Stimulated activated CD4-positive, alpha-beta T cell treated with anti-CD3 and anti-CD28 coated beads, Interleukin-1b, Interleukin-23, amount 100 ng/mL, for 24 hours (primary cell): ENCODE results near the gene MRPL55.
A peak's percentile ranks its signal among the peaks of the same experiment; 100 is the strongest.

ENCODE experiments used
- DNase-seq, 4 experiments: peaks; one replicate each; pipeline ENCODE4 v3.0.0-alpha.2; 2020; ENCODE audit warnings: low read depth in 4 of 4, low spot score in 1 of 4

MRPL55 gene

DNA sequence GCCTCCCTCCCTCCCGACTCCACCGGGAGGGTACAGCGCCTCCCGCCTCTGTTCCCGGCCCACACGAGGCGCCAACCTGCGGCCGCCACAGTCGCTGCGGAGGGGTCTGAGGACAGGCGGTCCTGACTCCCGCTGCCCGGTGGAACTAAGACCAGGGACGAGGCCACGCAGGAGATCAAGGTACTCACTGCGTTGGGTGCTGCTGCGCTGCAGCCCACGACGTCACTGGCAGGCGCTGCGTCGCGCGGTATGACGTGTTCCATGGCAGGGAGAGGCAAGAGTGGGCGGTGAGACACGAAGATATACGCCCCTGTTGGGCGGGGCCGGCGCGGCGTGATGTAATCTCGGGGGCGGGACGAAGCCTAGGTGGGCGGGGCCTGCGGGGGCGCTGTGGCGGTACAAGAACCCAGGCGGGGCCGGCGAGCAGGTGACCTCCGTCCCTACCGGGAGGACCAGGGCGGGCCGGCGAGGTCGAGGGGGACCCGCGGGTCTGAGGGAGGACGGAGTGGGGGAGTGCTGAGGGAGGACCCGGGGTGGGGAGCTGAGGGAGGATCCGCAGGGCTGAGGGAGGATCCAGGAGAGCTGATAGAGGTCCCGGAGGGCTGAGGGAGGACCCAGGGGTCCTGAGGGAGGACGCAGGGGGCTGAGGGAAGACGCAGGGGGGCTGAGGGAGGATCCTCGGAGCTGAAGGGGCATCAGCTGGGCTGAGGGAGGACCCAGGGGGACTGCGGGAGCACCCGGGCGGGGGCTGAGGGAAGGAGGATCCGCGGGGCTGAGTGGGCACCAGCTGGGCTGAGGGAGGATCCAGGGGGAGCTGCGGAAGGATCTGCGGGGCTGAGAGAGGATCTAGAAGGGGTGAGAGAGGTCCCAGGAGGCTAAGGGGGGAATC is at the start of gene MRPL55:
MRPL55 (minus strand) TSS at position 227 of the 889 bp plus-strand sequence. CDS start 1,039 bp downstream, outside the sequence.
- DNase-seq: peak; percentile 94 to 99 (median 96)

DNA sequence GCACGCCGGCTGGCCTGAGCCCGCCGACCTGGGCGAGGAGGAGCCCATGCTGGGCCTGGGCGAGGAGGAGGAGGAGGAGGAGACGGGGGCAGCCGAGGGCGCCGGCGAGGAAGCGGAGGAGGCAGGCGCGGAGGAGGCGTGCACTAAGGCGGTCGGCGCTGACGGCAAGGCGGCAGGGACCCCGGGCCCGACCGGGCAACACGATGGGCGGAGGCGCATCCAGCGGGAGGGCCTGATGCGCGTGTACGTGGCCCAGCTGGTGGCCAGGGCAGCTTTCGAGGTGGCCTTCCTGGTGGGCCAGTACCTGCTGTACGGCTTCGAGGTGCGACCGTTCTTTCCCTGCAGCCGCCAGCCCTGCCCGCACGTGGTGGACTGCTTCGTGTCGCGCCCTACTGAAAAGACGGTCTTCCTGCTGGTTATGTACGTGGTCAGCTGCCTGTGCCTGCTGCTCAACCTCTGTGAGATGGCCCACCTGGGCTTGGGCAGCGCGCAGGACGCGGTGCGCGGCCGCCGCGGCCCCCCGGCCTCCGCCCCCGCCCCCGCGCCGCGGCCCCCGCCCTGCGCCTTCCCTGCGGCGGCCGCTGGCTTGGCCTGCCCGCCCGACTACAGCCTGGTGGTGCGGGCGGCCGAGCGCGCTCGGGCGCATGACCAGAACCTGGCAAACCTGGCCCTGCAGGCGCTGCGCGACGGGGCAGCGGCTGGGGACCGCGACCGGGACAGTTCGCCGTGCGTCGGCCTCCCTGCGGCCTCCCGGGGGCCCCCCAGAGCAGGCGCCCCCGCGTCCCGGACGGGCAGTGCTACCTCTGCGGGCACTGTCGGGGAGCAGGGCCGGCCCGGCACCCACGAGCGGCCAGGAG is 49.3 kb upstream of the MRPL55 start:
- DNase-seq: no peak

DNA sequence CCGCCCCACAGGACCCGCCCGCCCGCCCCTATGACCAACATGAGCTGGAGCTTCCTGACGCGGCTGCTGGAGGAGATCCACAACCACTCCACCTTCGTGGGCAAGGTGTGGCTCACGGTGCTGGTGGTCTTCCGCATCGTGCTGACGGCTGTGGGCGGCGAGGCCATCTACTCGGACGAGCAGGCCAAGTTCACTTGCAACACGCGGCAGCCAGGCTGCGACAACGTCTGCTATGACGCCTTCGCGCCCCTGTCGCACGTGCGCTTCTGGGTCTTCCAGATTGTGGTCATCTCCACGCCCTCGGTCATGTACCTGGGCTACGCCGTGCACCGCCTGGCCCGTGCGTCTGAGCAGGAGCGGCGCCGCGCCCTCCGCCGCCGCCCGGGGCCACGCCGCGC is 48.6 kb upstream of the MRPL55 start:
- no peak for DNase-seq

DNA sequence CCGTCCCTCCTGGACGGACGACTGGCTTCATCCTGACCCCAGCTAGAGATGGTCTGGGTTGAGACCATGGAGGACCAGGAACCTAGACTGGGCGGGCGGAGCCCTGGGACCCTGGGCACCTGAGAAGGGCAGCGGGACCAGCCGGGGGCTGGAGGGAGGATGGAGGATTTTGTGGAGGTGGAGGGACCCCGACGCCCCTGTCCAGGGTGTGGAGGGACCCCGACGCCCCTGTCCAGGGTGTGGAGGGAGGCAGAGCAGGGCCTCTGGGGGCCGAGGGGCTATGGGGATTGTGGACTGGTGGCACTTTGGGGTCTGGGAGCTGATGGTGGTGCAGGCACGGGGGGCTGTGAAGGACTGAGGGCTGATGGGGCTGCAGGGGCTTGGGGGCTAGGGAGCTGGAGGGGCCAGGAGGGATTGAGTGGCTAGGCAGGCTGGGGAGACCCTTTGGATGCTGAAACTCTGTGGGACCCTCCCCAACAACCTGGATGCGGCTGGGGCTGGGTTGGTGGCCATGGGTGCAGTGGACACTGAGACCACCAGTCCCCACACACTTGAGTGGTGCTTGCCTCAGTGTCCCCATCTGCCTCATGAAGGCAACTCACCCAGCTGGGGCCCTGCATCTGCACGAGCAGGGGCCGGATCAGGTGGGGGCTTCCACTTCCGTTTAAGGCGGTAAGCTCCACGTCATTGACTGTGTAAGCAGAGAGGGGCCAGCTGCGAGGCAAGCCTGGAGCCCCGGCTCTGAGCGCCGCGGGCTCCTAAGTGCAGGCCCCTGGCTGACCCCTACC is 48.0 kb upstream of the MRPL55 start:
- DNase-seq: no peak

DNA sequence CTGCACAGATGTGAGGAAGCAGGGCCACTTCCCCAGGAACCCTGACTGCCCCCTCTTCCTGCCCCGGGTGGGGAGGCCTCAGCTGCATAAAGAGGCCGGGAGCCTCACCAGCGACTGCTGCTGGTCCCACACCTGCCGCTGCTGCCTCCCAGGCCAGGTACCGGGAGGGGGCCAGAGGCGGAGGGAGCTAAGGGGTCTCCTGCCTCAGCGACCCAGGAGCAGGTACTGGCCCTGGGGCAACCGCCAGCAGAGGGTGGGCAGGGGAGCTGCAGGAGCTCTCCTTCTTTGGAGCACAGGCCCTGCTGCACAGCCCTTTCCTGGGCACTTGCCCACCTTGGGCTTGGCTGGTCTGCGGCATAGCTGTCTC is 47.4 kb upstream of the MRPL55 start:
- DNase-seq: no peak

DNA sequence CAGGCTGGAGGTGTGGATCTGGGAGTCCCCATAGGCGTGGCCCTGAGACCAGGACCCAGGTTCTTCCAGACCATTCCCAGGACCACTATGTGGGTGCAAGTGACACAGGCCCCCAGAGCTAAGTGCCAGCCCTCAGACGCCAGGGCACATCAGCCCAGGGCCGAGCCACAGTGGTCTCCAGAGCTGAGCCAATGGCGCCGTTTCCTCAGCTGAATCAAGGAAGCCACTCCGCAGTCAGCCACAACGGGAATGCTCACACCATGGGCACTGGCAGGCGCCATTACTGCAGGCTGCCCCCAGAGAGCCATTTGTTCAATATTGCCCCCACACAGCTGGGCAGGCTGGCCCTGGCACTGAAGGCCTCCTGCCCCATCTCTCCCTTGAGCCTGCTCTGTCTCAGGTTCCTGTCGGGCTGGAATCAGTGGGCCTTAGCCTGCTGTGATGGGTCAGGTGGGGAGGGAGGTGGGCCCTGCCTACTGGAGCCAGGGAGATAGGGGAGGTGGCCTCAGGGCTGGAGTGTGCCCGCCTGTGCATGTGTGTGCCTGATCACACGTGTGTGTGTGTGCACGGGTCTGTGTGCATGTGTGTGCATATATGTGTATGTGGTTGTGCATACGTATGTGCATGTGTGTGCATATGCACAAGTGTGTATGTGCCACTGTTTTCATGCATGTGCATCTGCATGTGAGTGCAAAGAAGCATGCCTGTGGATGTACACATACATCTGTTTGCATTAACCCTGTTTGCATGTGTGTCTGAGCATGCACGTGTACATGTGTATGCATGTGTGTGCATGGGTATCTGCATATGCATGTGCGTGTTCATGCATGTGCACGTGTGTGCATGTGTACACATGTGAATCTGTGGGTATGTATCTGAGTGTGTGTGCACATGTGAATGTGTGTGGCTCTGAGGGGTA is 46.8 kb upstream of the MRPL55 start:
- DNase-seq: no peak

DNA sequence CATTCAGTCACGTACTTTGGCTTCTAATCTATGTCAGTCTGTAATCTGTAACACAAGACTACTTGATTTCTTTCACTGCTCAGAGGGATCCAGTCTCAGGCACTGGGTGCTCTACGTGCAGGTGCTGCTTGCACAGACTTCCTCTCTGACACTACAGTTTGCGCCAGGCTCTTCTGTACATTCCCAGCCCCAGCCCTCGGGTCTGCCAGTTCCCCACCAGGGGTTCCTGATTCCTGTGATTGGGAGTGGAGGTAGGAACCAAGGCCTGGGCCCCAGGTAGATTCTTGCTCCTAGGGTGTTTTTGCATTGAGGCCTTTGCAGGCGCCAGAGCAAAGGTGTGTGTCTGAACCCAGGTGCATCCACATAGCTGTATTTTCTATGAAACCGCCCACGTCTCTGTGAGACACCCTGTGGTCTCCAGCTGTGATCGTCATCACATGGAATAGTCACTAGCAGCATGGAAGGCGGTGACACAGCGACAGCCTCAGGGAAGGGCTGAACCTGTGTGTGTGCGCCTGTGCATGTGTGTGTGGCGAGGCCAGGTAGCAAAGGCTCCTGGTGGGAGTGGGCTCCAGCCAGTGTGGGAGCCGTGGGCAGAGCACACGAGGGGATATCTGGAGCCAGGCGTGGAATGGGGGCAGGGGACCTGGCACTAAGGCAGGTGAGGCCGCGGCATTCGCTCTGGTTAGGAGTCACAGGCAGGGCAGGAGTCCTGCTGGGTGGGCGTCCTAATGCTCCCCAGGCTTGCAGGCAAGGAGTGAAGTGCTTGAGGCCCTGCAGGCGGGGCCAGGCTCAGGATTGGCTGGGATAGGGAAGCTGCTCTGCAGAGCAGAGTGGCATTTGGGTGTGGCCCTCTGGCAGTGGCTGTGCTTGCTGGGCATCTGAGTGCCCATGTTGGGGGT is 45.8 kb upstream of the MRPL55 start:
- DNase-seq: no peak

DNA sequence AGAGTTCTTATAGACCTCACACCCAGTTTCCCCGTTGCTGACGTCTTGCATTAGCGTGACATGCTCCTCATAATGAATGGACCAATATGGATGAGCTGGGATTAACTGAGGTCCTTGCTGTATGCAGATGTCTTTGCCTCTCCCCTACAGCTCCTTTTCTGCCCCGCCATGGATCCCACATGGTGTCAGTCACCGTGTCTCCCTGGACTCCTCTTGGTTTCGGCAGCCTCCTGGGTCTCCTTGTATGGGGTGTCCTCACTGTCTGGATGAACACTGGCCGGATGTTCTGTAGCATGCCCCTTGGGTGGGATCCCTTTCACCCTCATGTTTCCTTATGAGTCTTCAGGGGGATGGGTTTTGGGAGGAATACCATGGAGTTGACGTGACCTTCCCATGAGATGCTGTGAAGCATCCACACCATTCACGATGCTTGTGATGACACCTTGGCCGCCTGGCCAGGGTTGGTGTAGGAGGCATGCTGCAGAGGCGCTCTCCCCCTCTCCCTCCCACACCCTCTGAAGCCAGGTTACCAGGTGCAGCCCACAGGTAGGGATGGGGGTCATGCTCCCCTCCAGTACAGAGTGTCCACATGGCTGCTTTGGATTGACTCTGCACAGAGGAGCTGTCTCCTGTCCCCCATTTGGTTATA is 45.0 kb upstream of the MRPL55 start:
- DNase-seq: no peak

DNA sequence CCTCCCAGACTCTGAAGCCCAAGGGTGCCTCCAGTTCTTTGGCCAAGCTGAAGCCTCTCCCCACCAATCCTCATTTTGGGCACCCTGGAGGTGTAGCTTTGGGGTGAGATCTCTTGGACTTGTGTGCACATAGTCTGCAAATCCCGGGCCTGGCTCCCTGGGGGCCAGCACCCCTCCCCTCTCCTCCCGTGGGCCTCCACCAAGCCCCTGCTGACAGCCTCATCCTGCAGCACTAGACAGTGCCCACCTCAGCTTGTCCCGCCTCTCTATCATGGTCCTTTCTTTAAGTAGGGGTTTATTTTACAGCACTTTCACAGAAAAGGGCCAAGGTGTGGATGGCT is 43.8 kb upstream of the MRPL55 start:
- no peak for DNase-seq

DNA sequence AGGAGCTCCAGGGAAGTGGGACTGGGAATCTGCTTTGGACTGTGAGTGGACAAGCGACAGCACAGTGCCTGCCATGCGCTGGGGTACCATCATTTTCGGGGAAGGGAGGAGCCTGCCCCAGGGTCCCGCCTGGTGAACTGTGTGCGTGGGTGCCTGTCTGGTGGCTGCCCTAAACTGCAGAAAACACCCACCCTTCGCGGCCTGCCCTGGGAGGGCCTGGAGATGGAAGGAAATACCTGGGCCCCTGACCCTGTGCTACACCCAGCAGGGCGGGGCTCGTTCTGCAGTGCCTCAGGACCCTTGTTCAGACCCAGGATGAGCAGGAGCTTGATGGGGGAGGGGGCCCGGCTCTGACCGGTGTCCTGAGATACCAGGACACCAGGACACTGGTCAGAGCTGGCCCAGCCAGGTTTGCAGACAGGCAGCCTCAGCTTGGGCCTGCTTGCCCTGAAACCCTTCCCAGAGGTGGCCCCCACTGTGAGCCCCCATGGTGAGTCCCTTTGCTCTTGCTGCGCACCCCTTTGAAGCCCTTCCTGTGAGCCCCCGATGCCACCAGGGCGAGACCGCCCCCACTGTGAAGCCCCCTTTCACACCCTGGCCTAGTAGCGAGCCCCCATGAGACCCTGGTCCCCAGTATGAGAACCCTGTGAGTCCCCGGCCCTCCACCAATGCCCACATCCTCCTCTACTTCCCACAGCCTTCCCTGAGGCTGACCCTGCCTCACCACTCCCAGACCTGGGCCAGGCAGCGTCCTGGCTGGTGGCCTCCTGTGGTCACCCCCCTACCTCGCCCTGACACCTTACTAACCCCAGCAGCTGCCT is 43.2 kb upstream of the MRPL55 start:
- DNase-seq: no peak

DNA sequence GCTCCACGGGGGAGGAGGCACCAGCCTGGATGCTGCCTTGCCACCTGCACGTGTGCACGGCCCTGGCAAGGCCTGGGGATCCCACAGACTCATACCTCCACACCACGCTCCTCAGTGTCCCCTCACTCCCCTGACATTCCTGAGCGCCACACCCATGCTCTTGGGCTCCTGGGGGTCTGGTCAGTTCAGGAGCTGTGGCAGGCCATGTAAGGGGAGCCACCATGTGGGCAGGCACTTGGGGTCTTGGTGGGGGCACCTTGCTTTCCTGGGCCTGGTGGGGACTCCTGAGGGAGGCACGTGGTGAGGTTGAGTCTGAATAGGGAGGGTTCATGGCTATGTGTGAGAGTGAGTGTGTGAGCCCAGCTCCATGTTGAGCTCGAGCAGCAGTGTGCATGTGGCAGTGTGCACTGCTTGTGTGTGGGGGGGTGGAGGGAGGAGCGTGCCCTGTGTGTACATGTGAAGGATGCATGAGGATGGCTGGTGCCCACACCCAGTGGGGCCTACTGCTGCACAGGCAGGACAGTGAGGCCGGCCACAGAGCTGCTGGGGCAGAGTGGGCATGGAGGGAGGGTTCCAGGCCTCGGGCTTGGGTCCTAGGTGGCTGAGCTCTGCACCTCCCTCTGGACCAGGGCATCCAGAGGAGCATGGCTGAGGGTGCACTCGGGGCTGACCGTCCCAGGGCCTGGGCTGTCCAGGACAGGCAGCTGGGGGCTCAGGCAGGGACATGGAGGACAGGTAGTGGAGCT is 42.3 kb upstream of the MRPL55 start:
- DNase-seq: no peak

DNA sequence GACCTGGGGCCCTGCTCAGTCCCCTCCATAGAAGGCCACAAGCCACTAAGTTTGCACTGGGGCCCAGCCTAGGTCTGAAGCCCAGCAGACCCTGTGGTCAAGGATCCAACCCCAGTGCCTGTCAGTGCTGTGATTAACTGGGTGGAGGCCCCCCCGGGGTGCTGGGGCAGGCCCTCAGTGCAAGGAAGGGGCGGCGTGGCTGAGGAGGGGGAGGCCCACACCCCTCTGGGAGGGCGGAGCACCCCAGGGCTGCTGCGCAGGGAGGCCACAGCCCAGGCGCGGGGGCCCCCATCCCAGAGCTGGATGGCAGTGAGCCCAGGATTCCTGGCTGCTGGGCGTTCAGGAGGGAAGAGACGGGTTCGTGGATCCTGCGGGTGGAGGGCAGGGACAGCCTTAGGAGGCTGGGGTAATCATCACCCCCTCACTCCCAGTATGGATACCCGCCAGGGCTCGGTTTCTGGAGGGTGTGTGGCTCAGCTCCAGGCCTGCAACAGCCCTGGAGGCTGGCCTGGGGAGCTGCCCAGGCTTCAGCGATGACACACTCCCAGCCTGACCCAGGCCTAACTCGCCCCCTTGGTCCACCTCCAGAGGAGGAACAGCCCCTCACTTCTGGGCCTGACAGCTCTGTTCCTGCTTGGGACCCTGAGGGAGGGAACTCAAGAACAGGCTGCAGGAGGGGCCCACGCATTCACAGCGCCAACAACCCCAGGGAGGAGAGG is 41.5 kb upstream of the MRPL55 start:
- DNase-seq: no peak

DNA sequence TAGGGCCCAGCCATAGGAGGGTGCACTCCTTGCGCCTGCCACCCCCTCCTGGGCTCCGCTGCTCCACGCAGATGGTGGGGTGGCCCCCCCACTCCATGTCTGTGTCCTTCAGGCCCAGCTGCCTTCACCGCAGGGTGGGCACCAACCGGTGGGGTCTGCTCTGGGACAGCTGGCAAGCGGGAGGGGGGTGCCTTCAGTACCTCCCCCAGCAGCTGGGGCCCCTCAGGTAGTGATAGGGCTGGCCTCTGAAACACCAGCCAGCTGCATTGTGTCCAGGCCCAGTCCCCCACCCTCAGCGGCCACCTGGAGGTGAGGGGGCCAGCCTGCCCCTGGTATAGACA is 41.0 kb upstream of the MRPL55 start:
- DNase-seq: no peak

DNA sequence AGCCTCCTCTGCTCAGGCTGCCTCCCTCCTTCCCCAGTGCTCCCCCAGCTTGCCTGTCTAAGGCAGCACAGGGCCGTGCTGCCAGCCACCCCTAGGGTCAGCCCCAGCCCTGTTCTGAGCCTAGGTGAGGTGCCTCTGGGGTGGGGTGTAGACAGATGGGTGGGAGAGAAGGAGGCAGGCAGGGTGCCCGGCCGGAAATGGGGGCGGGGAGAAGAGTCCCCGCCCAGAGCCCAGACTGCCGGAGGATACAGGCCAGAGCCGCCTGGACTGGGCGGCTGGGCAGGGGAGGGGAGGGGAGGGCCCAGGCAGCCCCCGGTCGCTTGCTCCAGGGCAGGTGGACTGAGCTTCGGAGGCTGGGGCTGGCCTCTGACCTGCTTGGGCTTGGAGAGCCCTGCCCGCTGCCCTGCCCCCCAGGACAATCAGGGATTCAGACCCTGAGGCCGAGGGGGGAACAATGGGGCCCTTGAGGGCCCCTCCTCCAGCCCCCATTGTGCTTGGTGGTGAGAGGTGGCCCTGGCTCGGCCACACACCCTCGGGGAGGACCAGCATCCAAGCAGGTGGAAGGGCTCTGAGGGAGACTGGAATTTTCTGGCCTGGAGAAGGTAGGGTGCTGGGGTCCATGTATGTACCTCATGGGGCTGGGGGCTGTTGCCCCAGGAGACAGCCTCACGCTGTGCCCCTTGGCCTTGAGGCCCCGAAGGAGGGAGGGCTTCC is 40.5 kb upstream of the MRPL55 start, which contains the start of gene GJC2:
GJC2 (plus strand) TSS at position 525 of the 714 bp plus-strand sequence. CDS start 7,829 bp downstream, outside the sequence.
- DNase-seq: no peak

DNA sequence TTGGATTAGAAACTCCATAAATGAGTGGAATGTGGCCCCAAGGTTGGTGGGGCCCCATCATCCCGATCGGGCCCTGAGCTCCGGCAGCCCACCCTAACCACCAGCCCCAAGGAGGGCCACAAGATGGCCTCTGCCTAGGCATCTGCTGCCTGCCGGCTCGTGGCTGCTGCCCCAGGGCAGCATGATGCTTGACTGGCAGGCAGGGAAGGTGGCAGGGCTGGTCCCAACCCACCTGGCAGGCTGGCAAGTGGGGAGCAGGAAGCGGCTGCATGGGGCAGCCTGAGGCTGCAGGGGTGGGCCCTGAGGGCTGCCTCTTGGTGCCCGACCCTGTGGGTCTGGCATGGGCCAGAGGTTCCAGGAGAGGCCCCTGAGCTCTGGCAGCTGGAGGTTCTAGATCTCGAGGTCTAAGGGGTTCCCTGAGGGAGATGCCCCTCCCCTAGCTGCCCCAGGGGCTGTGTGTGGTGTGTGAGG is 39.9 kb upstream of the MRPL55 start:
- DNase-seq: no peak
